Caco-2 (cell line): ENCODE data around the gene TTC24. TPM values are rescaled to one million over a fixed set of nuclear protein-coding genes. Genes with fewer than 3 reads are reported as not detected.

ENCODE experiments used
- BruUV-seq: library from RNA; stranded (reverse); fragments of 400-500 nt; replicated peaks from 2 replicates; lab custom pipeline; 2021; lab: Mats Ljungman, UMichigan
- CTCF ChIA-PET: fragments of 300-600 bp; sonication (Branson Sonifier 250); formaldehyde crosslinking; loops from one replicate; lab custom pipeline; 2022; ENCODE audit warnings: antibody characterized with exemption; lab: Charles Lee
- POLR2A ChIA-PET: fragments of 300-600 bp; sonication (Branson Sonifier 250); formaldehyde crosslinking; loops from one replicate; lab custom pipeline; 2022; ENCODE audit warnings: antibody characterized with exemption; lab: Charles Lee
- DNase-seq, 2 experiments: peaks; one replicate each; pipeline versions ENCODE4 v3.0.0 to v3.0.0-alpha.2; 2020 to 2022
- H3K27me3 ChIP-seq: replicated peaks from 2 replicates; pipeline ENCODE4 v1.6.0; 2011; ENCODE audit warnings: low read length; ENCODE audit not compliant: control insufficient read depth, insufficient read depth
- H3K36me3 ChIP-seq: 2 replicates; pipeline ENCODE4 v1.5.1; 2011; ENCODE audit warnings: low read length; ENCODE audit not compliant: control insufficient read depth, insufficient read depth
- H3K4me1 ChIP-seq: fragments of 250-450 bp; sonication (Bioruptor Pico); 2 replicates; pipeline ENCODE4 v1.5.1; 2020; ENCODE audit warnings: mild to moderate bottlenecking
- H3K4me3 ChIP-seq: 2 replicates; pipeline ENCODE4 v1.5.1; 2011; ENCODE audit warnings: low read depth, mild to moderate bottlenecking, control low read depth, low read length
- H3K9me3 ChIP-seq: fragments of 250-450 bp; sonication (Bioruptor Pico); 2 replicates; pipeline ENCODE4 v1.5.1; 2020; ENCODE audit warnings: mild to moderate bottlenecking, moderate library complexity
- H3K27ac Mint-ChIP-seq: one replicate; pipeline ENCODE4 v1.8.0; 2022; ENCODE audit warnings: mixed read lengths; ENCODE audit not compliant: unreplicated experiment
- H3K27me3 Mint-ChIP-seq: one replicate; pipeline ENCODE4 v1.8.0; 2022; ENCODE audit warnings: mixed read lengths; ENCODE audit not compliant: insufficient read depth, unreplicated experiment
- H3K36me3 Mint-ChIP-seq: one replicate; pipeline ENCODE4 v1.8.0; 2022; ENCODE audit warnings: mild to moderate bottlenecking, mixed read lengths; ENCODE audit not compliant: insufficient read depth, unreplicated experiment
- H3K4me1 Mint-ChIP-seq: one replicate; pipeline ENCODE4 v1.8.0; 2022; ENCODE audit warnings: low read depth, mixed read lengths; ENCODE audit not compliant: unreplicated experiment
- H3K4me3 Mint-ChIP-seq: one replicate; pipeline ENCODE4 v1.8.0; 2022; ENCODE audit warnings: mild to moderate bottlenecking, moderate library complexity, mixed read lengths; ENCODE audit not compliant: unreplicated experiment
- H3K9me3 Mint-ChIP-seq: one replicate; pipeline ENCODE4 v1.8.0; 2022; ENCODE audit warnings: mixed read lengths; ENCODE audit not compliant: unreplicated experiment
- intact Hi-C: fragments of 100-400 bp; cut with micrococcal nuclease; formaldehyde crosslinking; loops from one replicate; pipeline ENCODE4 v1.10.0; 2022; ENCODE audit not compliant: unreplicated experiment
- total RNA-seq: library from RNA; stranded (reverse); gene quantifications from 2 replicates; pipeline ENCODE4 v1.2.3, GENCODE V29; 2022
- TF ChIP-seq, protein P1 (sequence below), 2 experiments: fragments of 200-600 bp in 1 of 2; IDR thresholded peaks; 1 replicate in 1 of 2; 2 replicates in 1 of 2; pipeline versions ENCODE4 v1.5.1 to v1.8.0; 2011 to 2022; ENCODE audit warnings: antibody characterized with exemption in 1 of 2, control low read depth in 1 of 2, inconsistent platforms in 1 of 2, low read depth in 1 of 2, low read length in 1 of 2, mild to moderate bottlenecking in 1 of 2, moderate library complexity in 1 of 2; ENCODE audit not compliant: insufficient read depth in 1 of 2, severe bottlenecking in 1 of 2, unreplicated experiment in 1 of 2

TTC24 gene
- total RNA-seq, 1 experiment from 2014 or later, result not detected

DNA sequence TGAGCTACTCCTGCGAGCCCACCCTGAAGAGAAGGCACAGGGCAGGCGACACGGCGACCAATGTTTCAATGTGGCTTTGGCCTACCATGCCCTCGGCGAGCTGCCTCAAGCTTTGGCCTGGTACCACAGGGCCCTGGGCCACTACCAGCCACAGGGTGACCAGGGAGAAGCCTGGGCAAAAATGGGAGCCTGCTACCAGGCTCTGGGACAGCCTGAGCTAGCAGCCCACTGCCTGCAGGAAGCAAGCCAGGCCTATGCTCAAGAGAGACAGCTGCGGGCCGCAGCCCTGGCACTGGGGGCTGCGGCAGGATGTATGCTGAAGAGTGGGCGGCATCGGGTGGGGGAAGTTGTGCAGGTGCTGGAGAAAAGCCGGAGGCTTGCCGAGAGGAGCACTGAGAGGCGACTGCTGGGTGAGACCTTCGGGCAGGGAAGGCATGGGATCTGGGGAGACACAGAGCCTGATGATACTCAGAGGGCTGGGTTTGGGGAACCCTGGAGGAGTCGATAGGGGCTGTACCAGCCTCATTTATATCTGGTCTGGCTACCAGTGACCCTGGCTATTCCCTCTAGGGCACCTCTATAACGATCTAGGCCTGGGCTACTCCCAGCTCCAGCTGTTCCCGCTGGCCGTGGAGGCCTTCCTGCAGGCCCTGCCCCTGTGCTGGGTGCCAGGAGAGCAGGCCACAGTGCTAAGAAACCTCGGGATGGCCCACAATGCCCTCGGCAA is 2.3 kb downstream of the TTC24 start:
- no peaks in the 10 kb centered on the region for H3K9me3 Mint-ChIP-seq
- H3K36me3 Mint-ChIP-seq, result no peaks in the 10 kb centered on the region
- TF ChIP-seq, protein P1, sequence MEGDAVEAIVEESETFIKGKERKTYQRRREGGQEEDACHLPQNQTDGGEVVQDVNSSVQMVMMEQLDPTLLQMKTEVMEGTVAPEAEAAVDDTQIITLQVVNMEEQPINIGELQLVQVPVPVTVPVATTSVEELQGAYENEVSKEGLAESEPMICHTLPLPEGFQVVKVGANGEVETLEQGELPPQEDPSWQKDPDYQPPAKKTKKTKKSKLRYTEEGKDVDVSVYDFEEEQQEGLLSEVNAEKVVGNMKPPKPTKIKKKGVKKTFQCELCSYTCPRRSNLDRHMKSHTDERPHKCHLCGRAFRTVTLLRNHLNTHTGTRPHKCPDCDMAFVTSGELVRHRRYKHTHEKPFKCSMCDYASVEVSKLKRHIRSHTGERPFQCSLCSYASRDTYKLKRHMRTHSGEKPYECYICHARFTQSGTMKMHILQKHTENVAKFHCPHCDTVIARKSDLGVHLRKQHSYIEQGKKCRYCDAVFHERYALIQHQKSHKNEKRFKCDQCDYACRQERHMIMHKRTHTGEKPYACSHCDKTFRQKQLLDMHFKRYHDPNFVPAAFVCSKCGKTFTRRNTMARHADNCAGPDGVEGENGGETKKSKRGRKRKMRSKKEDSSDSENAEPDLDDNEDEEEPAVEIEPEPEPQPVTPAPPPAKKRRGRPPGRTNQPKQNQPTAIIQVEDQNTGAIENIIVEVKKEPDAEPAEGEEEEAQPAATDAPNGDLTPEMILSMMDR (IDR thresholded peaks at IDR 0.05; ENCODE audit: insufficient read depth in 1 of 2, low read depth in 1 of 2, low read length in 1 of 2, severe bottlenecking in 1 of 2, unreplicated experiment in 1 of 2), result no peak
- Histone ChIP-seq H3K9me3 (no peaks in the 10 kb centered on the region), H3K4me3 (no peak overlapping the region), H3K36me3 (no peaks in the 10 kb centered on the region), H3K27me3 (no peaks in the 10 kb centered on the region), H3K4me1 (no peaks in the 10 kb centered on the region)
- peak in 1 of 2 experiments; percentile 19 for DNase-seq
- H3K27ac Mint-ChIP-seq, result no peak overlapping the region
- BruUV-seq, result no TSS peak
- no peak overlapping the region for H3K4me3 Mint-ChIP-seq
- intact Hi-C loops, result loop anchor here (5.0 kb wide), 1 partner anchor 125 kb away; no protein-coding TSS in a partner anchor
- no peaks in the 10 kb centered on the region for H3K27me3 Mint-ChIP-seq
- ChIA-PET POLR2A (no interaction called here), CTCF (interaction anchor here (0.7 to 1.0 kb wide), 3 partner anchors 23 to 42 kb away, joined by 3 to 4 read pairs (median 3); no protein-coding TSS in a partner anchor)
- H3K4me1 Mint-ChIP-seq, result no peaks in the 10 kb centered on the region

DNA sequence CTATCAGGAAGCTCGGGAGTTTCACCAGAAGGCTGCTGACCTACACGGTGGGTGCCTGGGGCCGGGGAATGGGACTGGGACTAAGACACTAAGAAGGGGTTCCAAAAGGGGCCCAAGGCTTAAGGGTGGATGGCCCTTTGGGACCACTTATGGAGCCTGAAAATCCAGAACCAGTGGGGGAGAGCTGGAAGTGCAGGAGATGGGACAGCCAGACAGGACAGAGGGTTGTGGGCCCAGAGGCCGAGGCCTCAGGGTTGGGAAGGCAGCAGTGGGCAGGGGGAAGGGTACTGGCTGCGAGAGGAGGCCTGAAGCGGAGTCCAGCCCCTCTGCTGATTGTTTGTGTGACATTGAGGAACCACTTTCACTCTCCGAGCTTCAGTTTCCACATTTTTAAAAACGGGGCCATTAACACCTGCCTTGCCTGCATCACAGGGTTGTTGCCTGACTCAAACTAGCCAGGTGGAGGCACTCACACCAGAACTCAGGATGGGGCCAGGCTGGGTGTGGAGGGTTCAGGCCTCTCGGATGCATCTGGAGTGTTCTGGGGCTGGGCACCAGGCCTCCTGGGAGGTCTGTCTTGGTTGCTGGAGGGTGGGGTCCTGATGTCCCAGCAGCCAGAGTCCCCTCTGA is 3.0 kb downstream of the TTC24 start:
- DNase-seq, result peak in 1 of 2 experiments; percentile 13
- no peak overlapping the region for H3K27ac Mint-ChIP-seq
- no peaks in the 10 kb centered on the region for H3K9me3 Mint-ChIP-seq
- no peaks in the 10 kb centered on the region for H3K4me1 Mint-ChIP-seq
- Histone ChIP-seq H3K27me3 (no peaks in the 10 kb centered on the region), H3K36me3 (no peaks in the 10 kb centered on the region), H3K4me3 (no peak overlapping the region), H3K9me3 (no peaks in the 10 kb centered on the region), H3K4me1 (no peaks in the 10 kb centered on the region)
- BruUV-seq, result no TSS peak
- H3K27me3 Mint-ChIP-seq, result no peaks in the 10 kb centered on the region
- CTCF ChIA-PET, result interaction anchor here (0.7 kb wide), 1 partner anchor 27 kb away, joined by 3 read pairs; no protein-coding TSS in a partner anchor
- POLR2A ChIA-PET, result no interaction called here
- no peaks in the 10 kb centered on the region for H3K36me3 Mint-ChIP-seq
- intact Hi-C loops, result loop anchor here (5.0 kb wide), 1 partner anchor 125 kb away; no protein-coding TSS in a partner anchor
- TF ChIP-seq, protein P1 (IDR thresholded peaks at IDR 0.05; ENCODE audit: insufficient read depth in 1 of 2, low read depth in 1 of 2, low read length in 1 of 2, severe bottlenecking in 1 of 2, unreplicated experiment in 1 of 2), result no peak
- H3K4me3 Mint-ChIP-seq, result no peak overlapping the region

DNA sequence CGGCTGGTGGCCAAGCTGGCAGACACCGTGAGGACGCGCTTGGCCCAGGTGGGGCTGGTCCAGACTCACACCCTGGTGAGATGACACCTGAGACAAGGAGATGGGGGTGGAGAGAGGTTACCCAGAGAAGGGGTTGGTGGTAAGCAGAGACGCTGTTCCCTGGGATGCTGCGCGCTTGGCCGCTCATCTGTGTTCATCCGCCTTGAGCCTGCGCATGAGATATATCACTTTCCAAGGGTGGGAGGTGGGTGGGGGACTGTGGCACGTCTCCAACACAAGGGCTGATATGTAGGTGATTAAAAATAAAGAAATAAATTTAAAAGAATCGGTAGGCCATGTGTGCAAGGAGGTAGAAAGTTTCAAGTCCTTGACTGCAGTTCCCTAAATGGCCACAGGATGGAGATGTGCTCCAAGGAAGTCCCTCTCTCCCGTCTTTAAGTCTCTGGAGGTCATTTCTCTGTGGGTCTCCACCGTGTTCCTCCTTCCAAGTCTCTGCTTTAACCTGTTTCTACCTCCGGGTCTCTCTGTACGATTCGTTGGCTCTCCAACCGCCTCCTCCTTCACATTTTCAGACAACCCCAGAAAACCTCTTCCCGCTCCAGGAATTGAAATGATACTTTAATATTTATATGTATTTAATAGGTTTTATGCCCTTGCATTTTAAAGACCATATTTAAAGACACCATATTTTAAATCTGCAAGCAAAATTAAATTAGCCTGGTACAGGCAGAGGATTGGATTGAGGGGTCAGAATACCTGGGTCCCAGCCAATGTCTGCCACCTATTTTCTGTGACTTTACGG is 4.5 kb downstream of the TTC24 start:
- Histone ChIP-seq H3K4me1 (no peaks in the 10 kb centered on the region), H3K4me3 (no peak overlapping the region), H3K9me3 (no peaks in the 10 kb centered on the region), H3K36me3 (no peaks in the 10 kb centered on the region), H3K27me3 (no peaks in the 10 kb centered on the region)
- H3K9me3 Mint-ChIP-seq, result no peaks in the 10 kb centered on the region
- H3K36me3 Mint-ChIP-seq, result no peaks in the 10 kb centered on the region
- H3K4me1 Mint-ChIP-seq, result no peaks in the 10 kb centered on the region
- no peak overlapping the region for H3K27ac Mint-ChIP-seq
- no TSS peak for BruUV-seq
- TF ChIP-seq, protein P1 (IDR thresholded peaks at IDR 0.05; ENCODE audit: insufficient read depth in 1 of 2, low read depth in 1 of 2, low read length in 1 of 2, severe bottlenecking in 1 of 2, unreplicated experiment in 1 of 2), result peak; percentile 83 to 89
- no peaks in the 10 kb centered on the region for H3K27me3 Mint-ChIP-seq
- POLR2A ChIA-PET, result no interaction called here
- DNase-seq, result peak; percentile 75 to 78
- no peak overlapping the region for H3K4me3 Mint-ChIP-seq
- intact Hi-C loops, result loop anchor here (1.0 to 5.0 kb wide), 2 partner anchors 24 to 127 kb away; no protein-coding TSS in a partner anchor
- CTCF ChIA-PET, result interaction anchor here (1.0 kb wide), 1 partner anchor 25 kb away, joined by 4 read pairs; no protein-coding TSS in a partner anchor
